AG20443 (cell line): Measurements from ENCODE around the gene SCGB2B2.
"Not testable (repeated sequence)": the region's sequence is repeated elsewhere in the genome, so short reads cannot be mapped to it uniquely, and the experiment has no call there.

Experiments
- DNase-seq: peaks from one replicate; pipeline ENCODE4 v3.0.0; 2012; ENCODE audit warnings: low spot score, mixed read lengths

SCGB2B2 gene

GRCh38 chr19:34668690-34669089 lies 8.3 kb downstream of the SCGB2B2 start:
- not testable (repeated sequence) for DNase-seq

GRCh38 chr19:34668077-34668689 lies 8.8 kb downstream of the SCGB2B2 start:
- DNase-seq: not testable (repeated sequence)

- peak; percentile 34 for DNase-seq
Observed at GRCh38 chr19:34667349-34668076, 9.4 kb downstream of the SCGB2B2 start.

GRCh38 chr19:34666958-34667265 lies 10.0 kb downstream of the SCGB2B2 start:
- DNase-seq: no peak

- no peak for DNase-seq
Observed at GRCh38 chr19:34666200-34666957, 10.6 kb downstream of the SCGB2B2 start.

- not testable (repeated sequence) for DNase-seq
Observed at GRCh38 chr19:34665275-34665674, 11.7 kb downstream of the SCGB2B2 start.

- no peak for DNase-seq
Observed at GRCh38 chr19:34664870-34665269, 12.1 kb downstream of the SCGB2B2 start.

- DNase-seq: no peak
Observed at GRCh38 chr19:34664168-34664567, 12.8 kb downstream of the SCGB2B2 start.

GRCh38 chr19:34662919-34663318 lies 14.0 kb downstream of the SCGB2B2 start:
- DNase-seq: peak; percentile 33

GRCh38 chr19:34661357-34661756 lies 15.6 kb downstream of the SCGB2B2 start:
- DNase-seq: no peak

- DNase-seq: no peak
Observed at GRCh38 chr19:34655651-34656050, 21.3 kb downstream of the SCGB2B2 start.

- DNase-seq: no peak
Observed at GRCh38 chr19:34654796-34655195, 22.2 kb downstream of the SCGB2B2 start.

GRCh38 chr19:34651747-34652146 lies 25.2 kb downstream of the SCGB2B2 start:
- DNase-seq: no peak

- no peak for DNase-seq
Observed at GRCh38 chr19:34649886-34650543, 26.9 kb downstream of the SCGB2B2 start.

- no peak for DNase-seq
Observed at GRCh38 chr19:34645551-34645950, 31.4 kb downstream of the SCGB2B2 start.

- no peak for DNase-seq
Observed at GRCh38 chr19:34644991-34645461, 31.9 kb downstream of the SCGB2B2 start.

GRCh38 chr19:34642241-34642640 lies 34.7 kb downstream of the SCGB2B2 start:
- no peak for DNase-seq

GRCh38 chr19:34639491-34640085 lies 37.4 kb downstream of the SCGB2B2 start:
- peak; percentile 50 for DNase-seq

GRCh38 chr19:34633802-34634201 lies 43.2 kb downstream of the SCGB2B2 start:
- no peak for DNase-seq
